Esophagus squamous epithelium (tissue), 4 donors: ENCODE measurements around the gene EXOC3L1.

Experiments
- CTCF ChIP-seq, 6 experiments: fragments of 450-650 bp in 4 of 6; fragments of 200-600 bp in 2 of 6; sonication (generic) in 2 of 6; IDR thresholded peaks; one replicate each; pipeline ENCODE4 v1.5.1; 2016 to 2019; ENCODE audit warnings: antibody characterized with exemption in 6 of 6, mild to moderate bottlenecking in 4 of 6, moderate library complexity in 4 of 6
- POLR2A ChIP-seq, 4 donors: fragments of 450-650 bp; IDR thresholded peaks; one replicate each; pipeline ENCODE4 v1.6.1; 2017; ENCODE audit warnings: antibody characterized with exemption in 4 of 4, mild to moderate bottlenecking in 4 of 4, moderate library complexity in 3 of 4

- TF ChIP-seq CTCF (IDR thresholded peaks at IDR 0.05) (no peak), POLR2A (IDR thresholded peaks at IDR 0.05) (no peak)
These were observed at the start of gene EXOC3L1 for GRCh38 chr16:67190041-67190440.
